ENCODE measurements around the gene BAX.

GRCh38 chr19:48958006-48958405 is 3.3 kb downstream of the BAX start:
- TF ChIP-seq ZNF274 (IDR thresholded peaks at IDR 0.05; ENCODE audit: low read depth, low read length): no peak
- TF ChIP-seq YY1 (IDR thresholded peaks at IDR 0.05; ENCODE audit: insufficient read depth, insufficient read length): no peak
- TF ChIP-seq SUZ12 (IDR thresholded peaks at IDR 0.05; ENCODE audit: extremely low read depth, insufficient read depth, insufficient read length): no peak
